Calu3 (cell line): ENCODE measurements around the gene CALM1. TPM values are rescaled to one million over a fixed set of nuclear protein-coding genes. Genes with fewer than 3 reads are reported as not detected.
A peak's percentile ranks its signal among the peaks of the same experiment; 100 is the strongest.

Source experiments
- BruUV-seq: library from RNA; stranded (reverse); fragments of 400-500 nt; replicated peaks from 2 replicates; lab custom pipeline; 2021; lab: Mats Ljungman, UMichigan
- CTCF ChIA-PET: fragments of 300-600 bp; sonication (Branson Sonifier 250); formaldehyde crosslinking; loops from one replicate; lab custom pipeline; 2022; ENCODE audit warnings: antibody characterized with exemption; lab: Charles Lee
- DNase-seq: peaks from one replicate; pipeline ENCODE4 v3.0.0; 2022
- H3K27ac Mint-ChIP-seq: one replicate; pipeline ENCODE4 v1.8.0; 2022; ENCODE audit warnings: mixed read lengths; ENCODE audit not compliant: unreplicated experiment
- H3K27me3 Mint-ChIP-seq: one replicate; pipeline ENCODE4 v1.8.0; 2022; ENCODE audit warnings: mixed read lengths; ENCODE audit not compliant: unreplicated experiment
- H3K36me3 Mint-ChIP-seq: one replicate; pipeline ENCODE4 v1.8.0; 2022; ENCODE audit warnings: mild to moderate bottlenecking, moderate library complexity, mixed read lengths; ENCODE audit not compliant: insufficient read depth, unreplicated experiment
- H3K4me1 Mint-ChIP-seq: one replicate; pipeline ENCODE4 v1.8.0; 2022; ENCODE audit warnings: mild to moderate bottlenecking, low read depth, mixed read lengths; ENCODE audit not compliant: unreplicated experiment
- H3K4me3 Mint-ChIP-seq: one replicate; pipeline ENCODE4 v1.8.0; 2022; ENCODE audit warnings: mild to moderate bottlenecking, low read depth, moderate library complexity, mixed read lengths; ENCODE audit not compliant: unreplicated experiment
- H3K9me3 Mint-ChIP-seq: one replicate; pipeline ENCODE4 v1.8.0; 2022; ENCODE audit warnings: low read depth, mixed read lengths; ENCODE audit not compliant: unreplicated experiment
- CTCF ChIP-seq: fragments of 200-600 bp; IDR thresholded peaks from one replicate; pipeline ENCODE4 v1.8.0; 2022; ENCODE audit warnings: antibody characterized with exemption; ENCODE audit not compliant: unreplicated experiment
- intact Hi-C: fragments of 100-400 bp; cut with micrococcal nuclease; formaldehyde crosslinking; loops from one replicate; pipeline ENCODE4 v1.10.0; 2022; ENCODE audit not compliant: unreplicated experiment
- total RNA-seq: library from RNA; stranded (reverse); gene quantifications from 2 replicates; pipeline ENCODE4 v1.2.3, GENCODE V29; 2022

The CALM1 gene
- total RNA-seq, 1 experiment from 2014 or later, result 242 TPM

GRCh38 chr14:90398315-90398839 lies 1.5 kb downstream of the CALM1 start:
- peaks cover 61% of the 10 kb centered on the region for H3K36me3 Mint-ChIP-seq
- no peaks in the 10 kb centered on the region for H3K27me3 Mint-ChIP-seq
- peak overlapping the region; percentile 64 for H3K27ac Mint-ChIP-seq
- H3K4me1 Mint-ChIP-seq, result peaks cover 11% of the 10 kb centered on the region
- BruUV-seq, result no TSS peak
- no peaks in the 10 kb centered on the region for H3K9me3 Mint-ChIP-seq
- CTCF ChIA-PET, result interaction anchor here (1.8 to 2.2 kb wide), 4 partner anchors 97 to 298 kb away, joined by 5 to 23 read pairs (median 12); no protein-coding TSS in a partner anchor
- DNase-seq, result peak; percentile 48
- H3K4me3 Mint-ChIP-seq, result peak overlapping the region; percentile 85
- no peak for TF ChIP-seq CTCF
- intact Hi-C loops, result loop anchor here (2.0 to 5.0 kb wide), 3 partner anchors 98 to 202 kb away; no protein-coding TSS in a partner anchor

GRCh38 chr14:90398841-90399540 lies 2.2 kb downstream of the CALM1 start:
- peaks cover 61% of the 10 kb centered on the region for H3K36me3 Mint-ChIP-seq
- BruUV-seq, result TSS peak; percentile 25
- H3K27ac Mint-ChIP-seq, result peak overlapping the region; percentile 64
- no peak for TF ChIP-seq CTCF
- H3K4me1 Mint-ChIP-seq, result peaks cover 11% of the 10 kb centered on the region
- CTCF ChIA-PET, result interaction anchor here (0.8 to 2.2 kb wide), 11 partner anchors 10 to 298 kb away, joined by 3 to 23 read pairs (median 6); no protein-coding TSS in a partner anchor
- no peak for DNase-seq
- H3K9me3 Mint-ChIP-seq, result no peaks in the 10 kb centered on the region
- H3K27me3 Mint-ChIP-seq, result no peaks in the 10 kb centered on the region
- H3K4me3 Mint-ChIP-seq, result peak overlapping the region; percentile 85
- intact Hi-C loops, result loop anchor here (1.0 to 5.0 kb wide), 4 partner anchors 98 to 298 kb away; no protein-coding TSS in a partner anchor

GRCh38 chr14:90399541-90400444 lies 3.0 kb downstream of the CALM1 start:
- intact Hi-C loops, result loop anchor here (1.0 to 10.0 kb wide), 5 partner anchors 55 to 298 kb away; no protein-coding TSS in a partner anchor
- CTCF ChIA-PET, result interaction anchor here (0.7 to 2.2 kb wide), 12 partner anchors 10 to 297 kb away, joined by 3 to 23 read pairs (median 6); no protein-coding TSS in a partner anchor
- BruUV-seq, result no TSS peak
- Mint-ChIP-seq H3K4me1 (peaks cover 11% of the 10 kb centered on the region), H3K27me3 (no peaks in the 10 kb centered on the region), H3K36me3 (peaks cover 62% of the 10 kb centered on the region), H3K9me3 (no peaks in the 10 kb centered on the region), H3K4me3 (peak overlapping the region; percentile 85), H3K27ac (no peak overlapping the region)
- peak; percentile 86 for DNase-seq
- TF ChIP-seq CTCF, result peak; percentile 95
